NOMO-1 treated with dmso at 0.1 percent for 144 hours (cell line): ENCODE results near the gene SSH2.

Source experiments
- DNase-seq: peaks from one replicate; lab custom pipeline; 2025; ENCODE audit not compliant: unreplicated experiment; lab: John Stamatoyannopoulos, UW

Gene SSH2

DNA sequence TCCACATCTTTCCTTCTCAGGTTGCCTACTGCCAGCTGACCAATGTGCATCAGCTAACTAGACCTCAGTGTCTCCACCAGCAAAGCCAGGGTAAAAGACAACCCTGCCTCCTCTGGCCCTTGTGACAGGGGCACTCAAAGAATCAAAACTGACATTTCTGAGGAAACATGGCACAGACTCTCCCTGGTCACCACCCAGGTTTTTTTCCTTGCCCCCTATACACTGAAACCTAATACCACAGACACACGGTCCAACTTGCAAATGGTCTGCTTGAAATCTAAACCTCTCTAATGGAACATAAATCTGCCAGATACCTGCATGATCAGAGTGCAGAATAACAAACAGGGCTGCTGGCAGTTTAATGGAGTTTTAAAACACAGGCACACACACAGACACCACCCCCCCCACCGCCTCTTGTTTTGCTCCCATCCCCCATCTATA lies 287.8 kb downstream of the SSH2 start:
- no peak for DNase-seq

DNA sequence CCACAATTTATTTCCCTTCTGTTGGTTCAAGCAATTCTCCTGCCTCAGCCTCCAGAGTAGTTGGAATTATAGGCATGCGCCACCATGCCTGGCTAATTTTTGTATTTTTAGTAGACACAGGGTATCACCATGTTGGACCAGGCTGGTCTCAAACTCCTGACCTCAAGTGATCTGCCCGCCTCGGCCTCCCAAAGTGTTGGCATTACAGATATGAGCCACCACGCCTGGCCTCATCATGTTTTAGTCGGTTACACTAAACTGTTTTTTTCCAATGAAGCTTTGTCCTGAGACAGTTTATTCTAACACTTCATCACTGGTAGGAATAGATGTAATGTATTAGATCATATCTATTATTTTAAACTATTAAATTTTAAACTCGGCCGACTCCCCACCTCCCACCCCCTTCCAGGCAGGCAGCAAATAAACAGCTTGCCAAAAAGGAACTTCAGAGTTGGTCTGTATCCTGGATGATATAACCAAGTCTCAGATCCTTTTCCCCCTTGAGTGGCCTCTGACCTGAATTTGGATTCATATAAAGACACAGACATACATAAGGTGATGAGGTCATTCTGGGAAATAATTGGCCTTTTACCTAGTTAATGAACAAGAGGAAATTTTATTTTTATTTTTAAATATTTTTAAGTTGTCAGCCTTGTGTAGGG lies 288.9 kb downstream of the SSH2 start:
- no peak for DNase-seq

DNA sequence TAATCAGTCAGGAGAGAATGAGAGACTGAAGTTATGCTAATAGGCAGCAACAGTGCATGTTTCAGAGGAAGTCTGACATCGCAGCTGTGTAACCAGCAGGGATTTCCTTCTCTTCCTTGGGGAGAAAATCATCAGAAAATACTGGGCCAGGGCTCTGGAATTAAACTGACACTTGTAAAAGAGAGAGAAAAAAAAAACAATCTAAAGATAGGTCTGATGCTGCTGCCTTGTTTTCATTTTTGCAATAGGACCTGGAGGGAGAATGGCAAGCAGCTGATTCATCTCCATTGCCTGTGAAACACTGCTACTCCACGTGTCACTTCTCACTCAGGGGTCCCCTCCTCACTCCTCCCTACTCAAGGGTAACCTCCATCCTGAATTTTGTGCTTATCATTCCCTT lies 289.6 kb downstream of the SSH2 start:
- no peak for DNase-seq

DNA sequence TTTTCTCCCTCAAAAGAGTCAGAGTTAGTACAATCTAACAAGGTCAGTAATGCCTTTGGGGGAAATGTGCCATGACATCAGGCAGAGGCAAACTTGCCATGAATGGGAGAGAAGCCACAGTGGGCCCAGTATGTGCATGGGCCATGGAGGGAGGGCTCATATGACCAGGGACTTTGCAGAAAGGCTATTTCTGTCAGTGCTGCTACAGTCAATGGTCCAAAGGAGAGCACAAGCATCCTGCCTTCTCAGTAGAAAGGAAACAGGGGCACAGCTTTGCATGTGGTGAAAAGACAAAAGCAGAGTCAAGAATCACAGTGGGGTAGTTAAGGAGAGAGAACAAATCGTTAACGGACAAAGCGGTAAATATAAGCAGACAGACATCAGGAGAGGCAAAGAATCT lies 296.1 kb downstream of the SSH2 start:
- DNase-seq, result no peak

DNA sequence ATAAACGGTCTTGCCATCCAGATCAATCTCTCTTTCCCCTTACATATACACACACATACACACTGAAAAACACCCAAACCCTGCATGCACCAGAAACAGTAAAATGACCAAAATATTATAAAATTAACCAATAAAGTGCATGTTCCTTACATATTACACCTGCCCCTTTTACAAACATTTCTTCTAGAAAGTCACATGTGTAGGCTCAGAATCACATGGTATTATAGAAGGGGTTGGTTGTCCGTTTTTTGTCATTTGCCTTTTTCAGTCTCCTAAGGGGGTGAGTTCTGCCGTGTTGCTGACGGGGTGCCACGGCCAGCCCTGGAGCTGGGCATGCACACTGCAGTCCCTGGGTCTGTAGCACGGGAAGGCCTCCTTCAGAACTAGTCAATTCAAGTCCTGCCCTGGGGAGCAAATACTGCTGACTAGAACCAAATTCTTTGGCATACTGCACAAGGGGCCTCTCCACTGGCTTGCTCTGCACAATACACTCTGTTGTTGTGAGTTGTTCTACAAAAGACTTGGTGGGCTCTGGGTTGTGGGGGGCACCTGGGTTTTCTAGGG lies 299.3 kb downstream of the SSH2 start:
- no peak for DNase-seq

DNA sequence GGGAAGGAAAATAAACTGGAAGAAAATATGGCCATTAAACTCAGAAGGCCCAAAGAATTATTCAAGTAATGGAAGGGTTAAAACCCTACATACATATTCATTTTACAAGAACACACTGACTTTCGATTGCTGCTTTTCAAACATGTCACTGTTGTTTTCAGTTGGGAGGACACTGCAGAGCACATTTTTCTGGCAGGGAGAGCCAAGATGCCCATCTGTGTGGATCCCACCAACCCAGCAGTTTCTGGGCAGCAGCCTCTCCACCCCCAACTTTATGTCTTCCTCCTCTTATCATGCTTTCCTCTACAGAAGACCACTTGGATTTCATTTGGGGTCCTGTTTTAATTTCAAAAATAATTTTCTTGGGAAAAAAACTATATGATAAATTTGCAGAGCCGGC lies 300.2 kb downstream of the SSH2 start:
- DNase-seq, result no peak

DNA sequence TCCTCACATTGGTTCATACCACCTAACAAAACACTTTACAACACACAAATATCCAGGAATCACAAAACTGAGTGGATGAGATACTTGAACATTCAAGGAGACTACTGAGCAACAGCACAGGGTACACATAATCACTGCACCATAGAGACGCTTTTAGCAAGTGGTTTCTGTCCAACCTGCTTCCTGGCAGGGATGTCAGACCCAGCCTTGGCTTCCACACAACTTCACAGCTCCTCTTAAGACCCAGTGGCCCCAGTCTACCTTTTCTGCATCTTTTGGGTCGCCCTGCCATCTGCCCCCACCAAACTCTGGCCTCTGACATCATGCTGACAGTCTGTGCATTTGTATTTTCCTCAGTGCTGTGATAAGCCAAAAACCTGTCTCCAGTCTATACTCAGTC lies 301.4 kb downstream of the SSH2 start:
- DNase-seq, result no peak

DNA sequence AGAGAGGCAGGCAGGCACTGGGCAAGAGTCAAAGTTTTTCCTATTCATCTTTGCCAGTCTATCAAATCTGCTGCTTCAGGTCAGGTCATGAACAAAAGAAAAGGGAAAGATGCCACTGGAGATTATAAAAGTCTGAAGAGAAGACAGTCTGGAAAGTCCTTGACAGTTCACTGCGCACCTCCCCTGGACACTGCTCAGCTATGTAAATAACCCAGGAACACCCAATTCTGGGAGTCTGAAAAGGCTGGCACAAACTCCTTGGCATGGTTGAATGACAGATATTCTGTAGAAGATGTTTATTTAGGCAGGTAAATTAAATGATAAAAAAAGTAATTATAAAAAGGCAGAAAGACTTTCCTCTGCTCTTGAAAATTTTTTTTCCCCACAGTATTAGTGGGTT lies 302.1 kb downstream of the SSH2 start:
- no peak for DNase-seq

DNA sequence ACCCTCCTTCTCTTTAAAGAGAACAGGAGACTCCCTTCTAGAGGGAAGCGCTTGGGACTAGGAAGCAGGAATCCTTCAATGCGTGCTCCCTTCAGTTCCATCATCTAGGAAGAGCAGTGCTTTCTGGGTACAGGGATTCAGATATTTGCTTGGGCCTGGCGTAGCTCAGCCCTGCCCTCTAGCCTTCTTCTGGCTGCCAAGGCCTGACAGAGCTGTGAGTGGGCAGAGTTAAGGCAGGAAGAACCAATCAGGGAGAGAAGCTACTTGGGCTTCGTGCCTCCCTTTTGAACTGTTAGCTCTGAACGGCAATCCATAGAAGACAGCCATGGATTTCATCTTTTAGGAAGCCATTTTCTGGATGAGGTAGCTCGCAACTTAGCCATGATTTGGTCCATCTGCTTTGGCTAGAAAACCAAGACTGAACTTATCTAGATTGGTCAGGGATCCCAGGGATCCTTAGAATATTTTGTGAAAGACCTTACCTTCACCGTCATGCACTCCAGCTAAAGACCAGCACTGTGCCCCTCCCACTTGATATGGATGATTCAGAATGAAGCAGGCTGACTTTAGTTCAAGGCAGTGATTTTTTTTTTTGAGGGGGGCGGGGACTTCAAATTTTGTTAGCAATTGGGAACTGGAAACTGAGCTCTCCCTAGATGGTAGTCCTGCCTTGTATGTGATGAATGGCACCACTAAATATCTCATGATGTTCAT lies 304.8 kb downstream of the SSH2 start:
- no peak for DNase-seq

DNA sequence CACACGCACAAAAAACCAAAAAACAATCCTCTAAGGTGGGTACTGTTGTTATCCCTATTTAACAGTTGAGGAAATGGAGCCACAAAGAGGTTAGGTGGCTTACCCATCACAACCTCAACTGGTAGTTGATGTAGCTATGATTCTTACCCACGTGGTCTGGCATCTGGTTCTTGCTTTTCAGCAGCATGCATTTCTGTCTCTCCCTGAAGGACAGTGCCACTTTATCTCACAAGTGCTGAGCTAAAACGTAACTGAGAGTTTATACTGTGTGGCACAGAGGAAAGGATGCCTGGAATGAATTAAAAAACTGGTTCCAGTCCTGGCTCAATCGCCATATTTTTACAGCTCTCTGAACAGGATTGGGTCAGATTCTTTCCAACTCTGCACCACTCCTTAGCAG lies 305.4 kb downstream of the SSH2 start:
- DNase-seq, result no peak

DNA sequence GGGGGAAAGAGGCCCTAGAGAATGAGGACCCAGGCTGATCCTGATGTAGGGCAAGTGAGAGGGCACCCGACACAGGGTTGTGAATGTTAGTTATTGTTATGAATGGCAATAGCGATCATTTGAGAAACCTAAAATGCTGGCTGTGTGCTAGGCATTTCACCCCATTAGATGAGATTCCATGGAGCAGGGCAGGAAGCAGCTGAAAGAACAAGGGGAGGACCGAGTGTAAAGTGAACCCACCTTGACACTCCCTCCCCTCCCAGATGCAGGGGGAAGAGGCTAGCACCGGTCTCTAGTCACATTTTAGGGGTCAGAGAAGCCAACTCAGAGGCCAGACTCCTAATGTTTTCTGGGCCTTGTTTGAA lies 306.8 kb downstream of the SSH2 start:
- DNase-seq, result no peak

DNA sequence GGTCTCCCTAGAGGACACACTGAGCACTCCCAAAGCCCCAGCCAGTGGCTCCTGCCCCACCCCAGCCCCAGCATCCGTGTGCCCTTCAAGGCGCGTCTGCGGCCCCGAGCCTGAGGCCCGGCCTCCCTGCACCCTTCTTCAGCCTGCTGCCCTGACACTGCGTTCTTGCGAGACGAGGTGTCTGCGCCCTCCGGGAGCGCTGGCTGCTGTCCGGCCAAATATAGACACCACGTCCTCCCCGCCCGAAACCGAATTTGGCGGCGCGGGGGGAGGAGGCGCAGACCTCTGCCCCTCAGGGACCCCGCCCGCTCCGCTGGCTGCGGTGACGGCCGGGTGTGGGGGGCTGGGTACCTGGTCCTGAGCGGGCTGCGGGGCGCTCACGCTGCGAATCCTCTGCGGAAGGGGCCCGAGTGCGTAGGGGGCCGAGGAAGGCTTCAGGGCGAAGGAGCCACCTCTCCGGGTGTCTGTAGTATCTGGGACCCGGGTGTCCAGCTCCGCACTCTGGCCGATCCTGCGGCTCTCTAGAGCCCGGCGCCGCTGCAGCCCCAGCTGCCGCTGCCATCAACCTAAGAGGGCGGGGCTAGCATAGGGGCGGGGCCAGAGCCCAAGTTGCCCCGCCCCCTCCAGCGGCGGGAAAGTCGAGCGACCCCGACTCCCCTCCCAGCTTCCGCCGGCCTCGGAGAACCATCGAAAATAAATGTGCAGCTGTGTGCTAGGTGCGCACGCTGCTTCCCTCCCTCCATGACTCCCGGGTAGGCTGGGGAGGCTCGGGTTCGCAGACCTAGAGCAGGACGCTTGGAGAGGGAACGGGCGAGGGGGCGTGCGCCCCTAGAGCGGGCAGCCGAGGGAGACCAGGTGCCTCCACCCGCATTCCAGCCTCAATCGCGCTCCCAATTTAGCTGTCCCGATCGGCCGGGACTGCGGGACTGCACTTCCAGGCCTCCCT lies 307.4 kb downstream of the SSH2 start, which contains the start of gene CORO6:
Gene CORO6 (minus strand): TSS at position 576 of the 946 bp plus-strand sequence. CDS start 1,491 bp downstream, outside the sequence.
- DNase-seq, result no peak

DNA sequence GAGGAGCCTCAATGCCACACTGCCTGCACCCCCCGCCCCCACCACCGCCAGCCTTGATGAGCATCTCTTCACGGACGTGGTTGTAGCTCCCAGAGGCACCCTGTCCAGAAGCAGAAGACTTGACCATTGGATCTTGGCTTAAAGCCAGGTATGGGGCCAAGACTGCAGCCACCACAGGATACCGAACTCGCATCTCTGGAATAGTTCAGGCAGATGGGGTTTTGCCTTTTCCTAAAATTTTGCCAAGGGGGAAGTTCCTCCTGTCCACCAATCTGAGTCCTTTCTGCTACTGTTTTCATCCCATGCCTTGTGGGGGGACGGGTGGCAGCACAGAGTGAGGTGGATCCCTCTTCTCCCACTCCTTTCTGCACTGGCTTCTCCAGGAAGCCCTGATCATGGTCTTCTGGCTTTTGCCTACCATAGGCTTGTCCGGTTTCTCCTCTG lies 308.3 kb downstream of the SSH2 start:
- no peak for DNase-seq

DNA sequence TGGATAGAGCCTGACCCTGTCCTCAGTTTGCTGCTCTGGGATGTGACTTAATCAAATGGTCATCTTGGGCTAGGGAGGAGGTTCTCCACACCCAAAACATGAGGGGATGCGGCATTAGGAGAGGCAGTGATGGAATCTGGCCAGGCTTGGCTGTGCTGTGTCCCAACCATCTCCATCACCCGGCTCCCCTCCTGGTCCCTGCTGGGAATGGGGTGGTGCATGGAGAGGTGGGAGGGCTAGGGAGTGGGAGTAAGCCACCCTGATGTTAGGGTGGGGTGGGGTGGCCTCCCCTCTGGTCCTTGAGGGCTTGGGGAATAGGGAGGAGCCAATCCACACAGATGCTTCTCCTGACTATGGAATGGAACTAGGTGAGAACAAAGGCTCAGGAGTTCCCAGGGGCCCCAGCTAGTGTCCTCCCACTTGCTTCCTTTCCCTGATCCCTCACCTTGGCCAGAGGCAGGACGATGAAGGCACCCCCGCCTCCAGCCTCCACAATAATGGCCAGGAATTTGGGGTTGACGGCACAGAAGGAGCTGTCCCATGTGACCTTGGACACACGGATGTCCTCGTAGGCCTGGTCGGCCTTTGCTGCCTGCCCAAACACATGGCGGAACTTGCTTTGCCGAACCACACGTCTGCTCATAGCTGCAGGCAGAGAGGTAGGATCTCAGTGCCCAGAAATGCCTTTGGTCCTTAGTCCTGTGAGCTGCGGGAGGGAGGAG lies 309.1 kb downstream of the SSH2 start:
- no peak for DNase-seq

DNA sequence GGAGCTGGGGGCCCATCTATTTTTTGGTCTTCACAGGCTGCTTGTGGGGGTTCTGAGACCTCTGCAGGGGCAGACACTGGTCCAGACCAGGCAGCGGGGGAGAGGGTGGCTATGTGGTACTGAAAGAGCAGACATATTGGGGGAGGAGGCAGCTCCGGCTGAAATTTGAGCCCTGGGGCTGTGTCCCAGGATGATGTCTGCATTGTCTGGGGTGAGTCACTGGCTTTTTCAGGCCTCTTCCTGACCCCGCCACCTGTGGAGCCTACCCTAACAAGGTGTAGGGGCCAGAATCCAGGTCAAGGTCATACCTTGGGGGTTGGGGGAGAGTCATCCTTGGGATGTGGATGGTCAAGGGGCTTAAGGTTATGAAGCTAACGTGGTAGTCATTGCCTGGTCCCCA lies 309.8 kb downstream of the SSH2 start:
- no peak for DNase-seq

DNA sequence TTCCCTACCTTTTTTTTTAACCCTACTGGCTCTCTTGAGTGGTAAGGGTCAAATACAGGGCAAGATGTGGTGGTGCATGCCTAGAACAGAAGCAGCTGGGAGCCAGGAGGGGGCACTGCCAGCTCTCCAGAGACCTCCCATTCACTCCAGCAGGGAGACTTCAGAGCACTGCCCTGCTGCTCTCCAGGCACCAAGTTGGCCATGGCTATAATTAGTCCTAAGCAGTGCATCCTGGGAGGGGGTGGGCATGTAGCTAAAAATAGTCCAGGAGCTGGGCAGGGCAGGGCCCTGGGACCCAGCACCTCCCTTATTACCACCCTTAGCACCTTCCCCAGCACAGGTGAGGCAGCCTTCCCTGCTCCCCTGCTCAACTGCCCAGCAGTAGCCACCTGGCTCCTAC lies 310.8 kb downstream of the SSH2 start:
- no peak for DNase-seq

DNA sequence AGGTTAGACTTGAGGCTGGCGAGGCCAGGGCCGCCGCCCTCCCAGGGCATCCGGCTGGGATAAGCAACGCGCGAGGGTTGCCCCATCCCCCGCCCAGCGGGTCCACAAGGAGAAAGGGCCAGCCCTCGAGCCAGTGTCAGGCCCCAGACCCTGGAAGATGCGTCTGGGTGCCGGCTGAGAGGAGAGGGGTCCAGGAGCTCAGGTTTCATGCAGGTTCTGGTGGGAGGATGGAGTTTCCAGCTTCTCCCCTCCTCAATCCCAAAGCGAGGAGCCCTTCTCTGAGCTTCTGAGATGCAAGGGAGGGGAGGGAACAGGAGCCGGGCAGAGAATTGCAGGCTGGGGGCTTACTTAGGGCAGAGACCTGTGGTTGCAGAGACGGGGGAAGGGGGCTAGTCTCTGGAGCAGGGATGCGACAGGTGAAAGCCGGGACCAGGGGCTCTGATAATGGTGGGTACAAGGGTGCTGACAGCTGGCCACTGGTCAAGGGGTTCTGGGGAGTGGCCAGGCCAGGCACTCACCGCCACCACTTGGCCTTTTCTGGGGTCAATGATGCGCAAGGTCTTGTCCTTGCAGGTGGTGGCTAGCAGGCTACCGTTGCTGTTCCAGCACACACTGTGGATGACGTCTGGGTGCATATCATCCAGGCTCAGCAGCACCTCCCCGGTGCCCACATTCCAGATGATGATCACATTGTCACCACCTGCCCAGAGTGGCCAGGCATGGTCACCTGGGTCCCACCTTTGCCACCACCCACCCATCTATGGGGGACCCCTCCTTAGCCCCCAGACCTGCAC lies 311.6 kb downstream of the SSH2 start:
- no peak for DNase-seq

DNA sequence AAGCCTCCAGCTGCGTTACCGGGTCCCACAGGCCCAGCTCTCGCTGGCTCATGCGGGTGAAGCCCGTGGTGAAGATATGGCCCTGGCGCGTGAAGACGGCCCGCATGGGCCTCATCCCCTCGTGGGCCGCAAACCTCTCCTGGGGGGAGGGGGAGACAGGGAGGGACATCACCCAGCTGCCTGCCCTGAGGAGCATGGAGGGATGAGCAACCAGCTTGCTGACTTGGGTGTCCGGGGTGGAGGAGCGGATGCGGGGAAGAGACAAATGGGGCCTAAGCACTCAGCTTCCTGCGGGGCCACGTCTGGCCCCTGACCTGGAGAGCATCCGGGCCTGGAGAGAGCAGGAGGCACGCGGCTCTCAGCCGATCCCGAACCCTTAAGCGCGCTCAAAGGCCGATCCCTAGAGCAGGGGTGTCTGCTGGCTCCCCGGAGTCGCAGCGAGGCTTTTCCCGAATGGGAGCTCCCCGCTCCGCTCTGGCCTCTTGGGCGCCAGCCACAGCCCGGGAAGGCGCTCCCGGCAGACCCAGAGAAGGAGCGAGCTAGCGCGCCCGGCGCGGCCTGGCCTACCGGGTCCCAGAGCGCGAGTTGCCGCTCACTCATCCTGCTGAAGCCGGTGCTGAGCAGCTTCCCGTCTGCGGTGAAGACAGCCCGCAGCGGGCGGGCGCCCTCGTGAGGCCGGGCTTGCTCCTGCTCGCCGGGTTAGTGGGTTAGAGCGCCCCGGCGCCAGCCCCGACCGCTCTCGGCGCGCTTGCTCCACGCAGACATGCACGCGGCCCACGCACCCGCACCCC lies 312.4 kb downstream of the SSH2 start:
- DNase-seq, result peak; percentile 78

DNA sequence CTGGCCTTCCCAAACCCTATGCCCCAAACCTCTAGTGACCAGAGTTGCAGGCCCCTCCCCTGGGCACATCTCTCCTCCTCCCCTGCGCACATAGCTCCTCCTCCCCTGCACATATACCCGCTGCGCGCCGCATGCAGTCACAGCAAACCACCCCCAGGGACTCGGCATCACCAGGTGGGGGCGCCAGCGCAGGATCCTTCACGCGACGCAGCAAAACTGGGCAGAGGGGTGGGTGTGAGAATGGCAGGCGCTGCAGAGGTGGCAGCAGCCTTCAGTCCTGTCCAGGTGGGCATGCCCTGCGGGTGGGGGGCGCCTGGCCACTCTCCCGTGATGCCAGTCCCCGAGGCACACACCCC lies 312.9 kb downstream of the SSH2 start:
- DNase-seq, result peak; percentile 70
